Spleen (tissue), 7 donors: ENCODE results near the gene CYP4B1.

Experiments used
- CTCF ChIP-seq, 11 experiments: fragments of 200-600 bp in 7 of 11; fragments of 450-650 bp in 4 of 11; sonication (generic) in 4 of 11; IDR thresholded peaks in 8 of 11; conservative IDR thresholded peaks in 3 of 11; 1 replicate in 7 of 11; 2 replicates in 4 of 11; pipeline versions ENCODE4 v1.4.0 to v1.8.0; 2016 to 2021; ENCODE audit warnings: antibody characterized with exemption in 11 of 11, inconsistent platforms in 4 of 11, mild to moderate bottlenecking in 1 of 11
- POLR2A ChIP-seq, 3 donors: fragments of 450-650 bp; IDR thresholded peaks; one replicate each; pipeline ENCODE4 v1.5.1; 2017; ENCODE audit warnings: antibody characterized with exemption in 3 of 3, mild to moderate bottlenecking in 1 of 3
- POLR2AphosphoS5 ChIP-seq, 3 donors: sonication (generic); formaldehyde crosslinking; IDR thresholded peaks; one replicate each; pipeline ENCODE4 v1.5.1; 2017; ENCODE audit warnings: antibody characterized with exemption in 3 of 3
- donor health status: DM: no; HTN: no; CAD: no; lungs with moderate emphysema.
- donor health status: DM: no; HTN: no; CAD: no.
- donor health status: DM: no; HTN: no; CAD: no.

DNA sequence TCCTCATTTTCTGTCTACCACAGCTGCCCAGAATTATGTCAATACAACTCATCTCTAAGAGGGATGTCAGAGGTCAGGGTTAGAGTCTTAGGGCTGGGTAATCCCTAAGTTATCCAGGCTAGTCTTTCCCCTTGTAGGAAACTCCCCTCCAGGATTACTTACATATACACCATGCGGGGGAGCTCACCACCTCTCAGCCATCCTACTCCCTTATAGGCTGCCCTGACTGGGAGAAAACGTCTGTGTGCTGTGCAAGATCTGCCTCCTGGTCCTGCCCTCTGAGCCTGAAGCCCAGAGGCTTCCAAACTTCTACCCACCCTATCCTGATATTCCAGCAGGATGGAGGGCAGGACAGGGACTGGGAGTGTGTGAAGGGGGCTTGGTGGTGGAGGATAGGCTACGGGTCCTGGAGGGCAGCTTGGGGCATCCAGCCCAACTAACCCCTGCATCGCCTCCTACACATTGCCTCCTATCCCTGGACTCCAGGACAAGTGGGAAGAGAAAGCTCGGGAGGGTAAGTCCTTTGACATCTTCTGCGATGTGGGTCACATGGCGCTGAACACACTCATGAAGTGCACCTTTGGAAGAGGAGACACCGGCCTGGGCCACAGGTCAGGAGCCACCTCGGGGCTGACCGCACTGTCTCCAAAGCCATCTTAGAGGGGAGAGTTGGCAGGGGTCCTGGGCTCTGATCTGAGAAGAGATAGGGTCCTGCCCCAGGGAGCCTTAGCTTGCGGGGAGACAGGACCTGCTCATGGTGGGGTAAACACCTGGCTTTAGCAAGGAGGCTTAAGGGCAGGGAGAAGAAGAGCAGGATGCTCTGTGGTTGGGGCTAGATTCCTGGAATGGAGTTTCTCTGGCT lies 14.4 kb downstream of the CYP4B1 start:
- TF ChIP-seq CTCF (IDR thresholded peaks at IDR 0.05 in 8 of 11, conservative IDR thresholded peaks at IDR 0.05 in 3 of 11) (no peak), POLR2AphosphoS5 (IDR thresholded peaks at IDR 0.05) (no peak), POLR2A (IDR thresholded peaks at IDR 0.05) (no peak)
